ENCODE data around the gene DOCK4.
A peak's percentile ranks its signal among the peaks of the same experiment; 100 is the strongest.

DOCK4 gene

DNA sequence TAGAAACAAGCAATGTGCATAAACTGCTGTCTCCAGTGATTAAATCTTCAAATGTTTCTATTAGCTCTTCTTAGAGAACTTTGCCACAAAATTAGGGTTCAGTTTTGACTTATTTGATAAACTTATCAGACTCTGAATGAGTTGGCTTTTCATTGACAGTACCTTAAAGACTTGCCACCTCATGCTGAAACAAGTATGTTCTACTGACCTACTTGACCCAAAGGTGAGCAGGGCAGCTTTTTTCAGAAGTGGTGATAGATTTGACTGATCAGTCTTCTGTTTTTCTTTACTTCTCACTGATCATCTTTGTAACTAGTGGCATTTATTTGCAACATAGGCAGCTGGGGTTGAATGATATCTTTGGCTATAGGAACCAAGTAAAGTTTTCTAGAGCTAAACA lies 8.1 kb upstream of the DOCK4 start:
- H3K9me3 ChIP-seq (ENCODE audit: severe bottlenecking): no peaks in the 10 kb centered on the region
- no peak for DNase-seq
- TF ChIP-seq CTCF (IDR thresholded peaks at IDR 0.05; ENCODE audit: low read depth, low read length): no peak

DNA sequence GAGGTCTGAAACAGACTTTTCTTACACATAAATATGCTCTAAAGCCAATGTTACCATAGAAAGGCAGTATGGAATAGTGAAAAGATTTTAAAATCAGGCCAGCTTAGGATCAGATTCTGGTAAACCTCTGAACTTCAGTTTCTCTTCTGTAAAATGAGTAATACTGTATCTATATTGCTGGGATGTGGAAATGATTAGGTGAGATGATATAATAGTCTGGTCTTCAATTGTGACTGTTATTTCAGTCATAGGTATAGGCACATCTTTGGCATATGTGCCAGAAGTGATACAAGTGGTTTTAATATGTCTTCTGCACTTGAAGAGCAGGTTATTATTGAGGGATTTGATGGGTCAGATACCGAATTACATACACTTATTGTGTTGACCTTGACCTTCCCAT lies 7.5 kb upstream of the DOCK4 start:
- Histone ChIP-seq H3K27ac (no peak overlapping the region), H3K9me3 (ENCODE audit: severe bottlenecking) (no peaks in the 10 kb centered on the region), H3K4me3 (ENCODE audit: low read depth, low read length) (no peak overlapping the region), H3K36me3 (no peaks in the 10 kb centered on the region), H3K27me3 (ENCODE audit: insufficient read depth, low read depth, severe bottlenecking) (no peaks in the 10 kb centered on the region)
- no peak for TF ChIP-seq CTCF (IDR thresholded peaks at IDR 0.05; ENCODE audit: low read depth, low read length)
- DNase-seq: no peak

More for the DNA sequence above, 8.1 kb upstream of the DOCK4 start:
- H3K4me3 ChIP-seq (ENCODE audit: low read depth, low read length): no peak overlapping the region
- no peak overlapping the region for H3K27ac ChIP-seq
- H3K36me3 ChIP-seq: no peaks in the 10 kb centered on the region
- no peaks in the 10 kb centered on the region for H3K27me3 ChIP-seq (ENCODE audit: insufficient read depth, low read depth, severe bottlenecking)

DNA sequence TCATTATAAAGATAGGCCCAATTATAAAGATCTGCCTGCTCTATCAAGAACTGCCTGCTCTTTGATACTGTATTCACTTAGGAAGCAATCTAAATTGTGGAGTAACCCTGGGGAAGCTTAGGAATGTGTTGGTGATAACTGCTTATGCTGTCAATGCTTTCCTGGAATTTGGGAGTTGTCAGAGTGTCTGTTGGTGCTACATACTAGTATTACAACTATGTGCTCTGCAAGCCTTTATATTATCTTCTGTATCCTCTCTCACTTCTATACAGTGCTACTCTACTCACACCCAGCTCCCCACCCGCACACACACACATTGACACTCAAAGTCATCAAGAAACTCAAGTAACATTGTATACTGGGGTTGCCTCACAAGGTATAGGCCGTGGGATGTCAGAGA lies 6.4 kb upstream of the DOCK4 start:
- no peak overlapping the region for H3K27ac ChIP-seq
- no peaks in the 10 kb centered on the region for H3K27me3 ChIP-seq (ENCODE audit: insufficient read depth, low read depth, severe bottlenecking)
- no peak overlapping the region for H3K4me3 ChIP-seq (ENCODE audit: low read depth, low read length)
- TF ChIP-seq CTCF (IDR thresholded peaks at IDR 0.05; ENCODE audit: low read depth, low read length): no peak
- no peaks in the 10 kb centered on the region for H3K9me3 ChIP-seq (ENCODE audit: severe bottlenecking)
- H3K36me3 ChIP-seq: no peaks in the 10 kb centered on the region
- no peak for DNase-seq

DNA sequence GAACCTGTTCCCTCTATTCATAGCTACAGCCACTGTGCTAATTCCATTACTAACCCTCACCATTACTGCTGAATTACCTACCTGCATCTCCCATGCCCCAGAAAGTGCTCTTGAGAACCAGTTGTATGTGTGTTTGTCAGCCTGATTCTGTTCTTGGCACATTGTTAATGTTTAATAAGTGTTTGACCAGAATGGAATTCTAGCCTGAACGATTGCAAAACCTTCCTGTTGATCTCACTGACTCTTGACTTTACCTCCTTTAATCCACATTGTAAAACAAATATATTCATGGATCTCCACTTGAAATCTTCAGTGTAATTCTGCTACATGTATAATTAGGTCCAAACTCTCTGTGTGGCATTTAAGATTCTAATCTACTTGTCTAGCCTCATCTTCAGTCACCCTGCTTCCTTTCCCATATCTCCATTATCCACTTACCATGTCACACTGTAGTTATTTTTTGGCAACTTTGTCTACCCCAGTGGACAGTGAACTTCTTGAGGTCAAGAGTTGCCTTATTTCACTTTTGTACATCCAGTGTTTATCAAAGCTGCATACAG lies 5.2 kb upstream of the DOCK4 start:
- H3K27ac ChIP-seq: no peak overlapping the region

DNA sequence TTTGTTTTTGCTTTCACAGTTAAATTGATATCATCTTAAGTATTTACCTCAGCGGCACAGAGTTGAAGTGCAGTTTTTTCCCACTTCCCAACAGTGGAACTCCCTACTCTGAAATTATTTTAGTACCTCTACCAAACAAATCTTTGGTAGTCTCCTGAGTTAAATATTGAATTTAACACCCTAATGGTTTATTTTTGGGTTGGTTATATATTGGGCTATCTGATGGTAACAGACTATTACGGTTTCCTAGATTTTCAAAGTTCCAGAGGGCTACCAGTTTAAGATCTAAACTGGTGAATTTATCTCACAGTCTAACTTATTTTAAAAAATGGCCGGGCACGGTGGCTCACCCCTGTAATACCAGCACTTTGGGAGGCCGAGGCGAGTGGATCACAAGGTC lies 1.6 kb upstream of the DOCK4 start:
- no peaks in the 10 kb centered on the region for H3K36me3 ChIP-seq
- H3K27me3 ChIP-seq (ENCODE audit: insufficient read depth, low read depth, severe bottlenecking): no peaks in the 10 kb centered on the region
- H3K9me3 ChIP-seq (ENCODE audit: severe bottlenecking): no peaks in the 10 kb centered on the region
- no peak for TF ChIP-seq CTCF (IDR thresholded peaks at IDR 0.05; ENCODE audit: low read depth, low read length)
- no peak overlapping the region for H3K27ac ChIP-seq
- no peak for DNase-seq
- no peak overlapping the region for H3K4me3 ChIP-seq (ENCODE audit: low read depth, low read length)

More for the DNA sequence above, 5.2 kb upstream of the DOCK4 start:
- Histone ChIP-seq H3K36me3 (no peaks in the 10 kb centered on the region), H3K9me3 (ENCODE audit: severe bottlenecking) (no peaks in the 10 kb centered on the region), H3K27me3 (ENCODE audit: insufficient read depth, low read depth, severe bottlenecking) (no peaks in the 10 kb centered on the region), H3K4me3 (ENCODE audit: low read depth, low read length) (no peak overlapping the region)
- DNase-seq: no peak
- no peak for TF ChIP-seq CTCF (IDR thresholded peaks at IDR 0.05; ENCODE audit: low read depth, low read length)

- Histone ChIP-seq H3K4me3 (ENCODE audit: low read depth, low read length) (peak overlapping the region; percentile 90), H3K27me3 (ENCODE audit: insufficient read depth, low read depth, severe bottlenecking) (no peaks in the 10 kb centered on the region), H3K9me3 (ENCODE audit: severe bottlenecking) (no peaks in the 10 kb centered on the region), H3K36me3 (no peaks in the 10 kb centered on the region), H3K27ac (peak overlapping the region; percentile 51)
- DNase-seq: no peak
- no peak for TF ChIP-seq CTCF (IDR thresholded peaks at IDR 0.05; ENCODE audit: low read depth, low read length)
These were observed 893 bp upstream of the DOCK4 start for GRCh38 chr7:112206991-112207592.

Data from WERI-Rb-1 (cell line).